ENCODE data around the gene ARHGEF17. TPM values are rescaled to one million over a fixed set of nuclear protein-coding genes. Genes with fewer than 3 reads are reported as not detected.

Gene ARHGEF17
- total RNA-seq, 4 donors from 2014 or later: 12.0 to 44.9 (median 27.1) TPM

- 79 to 88% methylated on average over 3 to 7 of the region's 7 CpGs for whole genome bisulfite sequencing, 2 donors (ENCODE audit: low coverage in 1 of 2)
- in situ Hi-C loops (cut with MboI; ENCODE audit: low pct_ligation_motif_present in 1 of 4, low pct_unique_long_range_greater_than_20kb in 1 of 4, low sequenced_read_pairs in 3 of 4): loop anchor here in 3 of 4 donors (5.0 to 10.0 kb wide), 2 partner anchors 38 to 45 kb away; no protein-coding TSS in a partner anchor
Observed at GRCh38 chr11:73389916-73390315, 81.8 kb downstream of the ARHGEF17 start.

GRCh38 chr11:73390601-73391565 lies 82.8 kb downstream of the ARHGEF17 start:
- H3K27me3 ChIP-seq: no peaks in the 10 kb centered on the region
- no peak for DNase-seq
- no peaks in the 10 kb centered on the region for H3K36me3 ChIP-seq
- in situ Hi-C loops (cut with MboI; ENCODE audit: low pct_ligation_motif_present in 1 of 4, low pct_unique_long_range_greater_than_20kb in 1 of 4, low sequenced_read_pairs in 3 of 4): loop anchor here in 3 of 4 donors (5.0 to 10.0 kb wide), 2 partner anchors 39 to 46 kb away; no protein-coding TSS in a partner anchor
- no peaks in the 10 kb centered on the region for H3K9me3 ChIP-seq
- TF ChIP-seq CTCF (IDR thresholded peaks at IDR 0.05) (no peak), POLR2AphosphoS5 (IDR thresholded peaks at IDR 0.05) (no peak), POLR2A (IDR thresholded peaks at IDR 0.05) (no peak), EP300 (IDR thresholded peaks at IDR 0.05; ENCODE audit: low read depth) (no peak)
- no peak overlapping the region for H3K4me3 ChIP-seq
- no peak overlapping the region for H3K27ac ChIP-seq
- intact Hi-C loops (cut with DNase I; ENCODE audit: low total_unique reads): no loop called here
- WGBS, 2 donors (ENCODE audit: low coverage in 1 of 2): 95% methylated on average over 12 of the region's 12 CpGs; no CpG with 5 or more reads in 1 of the 2 donors
- H3K4me1 ChIP-seq: peaks cover 0 to 13% (median 0%) of the 10 kb centered on the region in 4 donors

More at GRCh38 chr11:73389916-73390315, 81.8 kb downstream of the ARHGEF17 start:
- Histone ChIP-seq H3K27ac (no peak overlapping the region), H3K36me3 (no peaks in the 10 kb centered on the region), H3K27me3 (no peaks in the 10 kb centered on the region), H3K4me1 (peaks cover 0 to 23% (median 0%) of the 10 kb centered on the region in 4 donors), H3K4me3 (no peak overlapping the region), H3K9me3 (no peaks in the 10 kb centered on the region)
- no peak for DNase-seq
- TF ChIP-seq POLR2A (IDR thresholded peaks at IDR 0.05): no peak
- TF ChIP-seq POLR2AphosphoS5 (IDR thresholded peaks at IDR 0.05): no peak
- no peak for TF ChIP-seq EP300 (IDR thresholded peaks at IDR 0.05; ENCODE audit: low read depth)
- TF ChIP-seq CTCF (IDR thresholded peaks at IDR 0.05): no peak
- intact Hi-C loops (cut with DNase I; ENCODE audit: low total_unique reads): no loop called here

GRCh38 chr11:73391665-73392064 lies 83.6 kb downstream of the ARHGEF17 start:
- peaks cover 0 to 6% (median 0%) of the 10 kb centered on the region in 4 donors for H3K4me1 ChIP-seq
- intact Hi-C loops (cut with DNase I; ENCODE audit: low total_unique reads): no loop called here
- TF ChIP-seq EP300 (IDR thresholded peaks at IDR 0.05; ENCODE audit: low read depth) (no peak), POLR2AphosphoS5 (IDR thresholded peaks at IDR 0.05) (no peak), CTCF (IDR thresholded peaks at IDR 0.05) (no peak), POLR2A (IDR thresholded peaks at IDR 0.05) (no peak)
- in situ Hi-C loops (cut with MboI; ENCODE audit: low pct_ligation_motif_present in 1 of 4, low pct_unique_long_range_greater_than_20kb in 1 of 4, low sequenced_read_pairs in 3 of 4): loop anchor here in 3 of 4 donors (5.0 to 10.0 kb wide), 2 partner anchors 39 to 47 kb away; no protein-coding TSS in a partner anchor
- no peak overlapping the region for H3K27ac ChIP-seq
- 85 to 100% methylated on average over 4 to 10 of the region's 10 CpGs for WGBS, 2 donors (ENCODE audit: low coverage in 1 of 2)
- no peaks in the 10 kb centered on the region for H3K36me3 ChIP-seq
- no peak overlapping the region for H3K4me3 ChIP-seq
- DNase-seq: no peak
- H3K9me3 ChIP-seq: no peaks in the 10 kb centered on the region
- H3K27me3 ChIP-seq: no peaks in the 10 kb centered on the region

Data from transverse colon (tissue), 4 donors.